Cardiac fibroblast (primary cell): ENCODE results near the gene UBE2D2.
A peak's percentile ranks its signal among the peaks of the same experiment; 100 is the strongest.

Experiments
- DNase-seq, 2 donors: peaks; one replicate each; pipeline versions ENCODE4 v3.0.0 to v3.0.0-alpha.2; 2010; ENCODE audit warnings: low read depth in 2 of 2
- H3K4me3 ChIP-seq, 2 donors: replicated peaks in 1 of 2; 1 replicate in 1 of 2; 2 replicates in 1 of 2; pipeline ENCODE4 v1.5.1; 2011; ENCODE audit warnings: low read depth in 2 of 2, low read length in 2 of 2, mild to moderate bottlenecking in 2 of 2, moderate library complexity in 1 of 2
- TF ChIP-seq, protein P1 (sequence below): IDR thresholded peaks from one replicate; pipeline ENCODE4 v1.5.1; 2011; ENCODE audit warnings: low read depth, mild to moderate bottlenecking, low read length, inconsistent platforms

The UBE2D2 gene

DNA sequence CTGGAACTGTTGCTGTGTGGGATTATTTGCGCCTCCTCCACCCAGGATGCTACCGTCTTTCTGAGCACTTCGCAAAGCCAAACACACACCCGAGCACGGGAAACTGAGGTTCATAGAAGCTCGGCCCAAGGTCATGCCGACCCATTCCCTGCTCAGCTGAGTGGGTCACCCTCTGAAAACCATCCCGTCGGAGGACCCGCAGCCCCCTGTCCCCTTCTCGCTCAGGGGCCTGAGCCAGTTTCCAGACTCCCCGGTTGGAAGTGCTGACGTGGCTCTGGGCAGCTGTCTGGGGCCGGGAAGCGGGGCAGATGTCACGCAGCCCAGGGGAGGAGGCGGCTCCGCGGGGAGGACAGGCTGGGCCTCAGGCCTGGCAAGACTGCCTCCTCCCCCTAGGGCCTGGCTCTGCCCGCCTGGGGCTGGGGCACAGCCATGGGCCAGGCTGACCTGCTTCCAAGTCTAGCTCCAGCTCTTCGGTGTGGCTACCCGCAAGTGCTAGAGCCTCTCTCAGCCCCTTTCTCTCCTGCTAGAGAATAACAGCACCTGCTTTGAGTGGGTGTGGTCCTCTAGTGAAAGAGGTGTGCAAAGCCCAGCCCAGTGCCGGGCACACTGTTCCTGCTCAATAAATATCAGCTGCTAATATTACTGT is 77.1 kb downstream of the UBE2D2 start:
- peak overlapping the region; percentile 11 to 43 for H3K4me3 ChIP-seq
- peak; percentile 74 to 83 for DNase-seq
- TF ChIP-seq, protein P1, sequence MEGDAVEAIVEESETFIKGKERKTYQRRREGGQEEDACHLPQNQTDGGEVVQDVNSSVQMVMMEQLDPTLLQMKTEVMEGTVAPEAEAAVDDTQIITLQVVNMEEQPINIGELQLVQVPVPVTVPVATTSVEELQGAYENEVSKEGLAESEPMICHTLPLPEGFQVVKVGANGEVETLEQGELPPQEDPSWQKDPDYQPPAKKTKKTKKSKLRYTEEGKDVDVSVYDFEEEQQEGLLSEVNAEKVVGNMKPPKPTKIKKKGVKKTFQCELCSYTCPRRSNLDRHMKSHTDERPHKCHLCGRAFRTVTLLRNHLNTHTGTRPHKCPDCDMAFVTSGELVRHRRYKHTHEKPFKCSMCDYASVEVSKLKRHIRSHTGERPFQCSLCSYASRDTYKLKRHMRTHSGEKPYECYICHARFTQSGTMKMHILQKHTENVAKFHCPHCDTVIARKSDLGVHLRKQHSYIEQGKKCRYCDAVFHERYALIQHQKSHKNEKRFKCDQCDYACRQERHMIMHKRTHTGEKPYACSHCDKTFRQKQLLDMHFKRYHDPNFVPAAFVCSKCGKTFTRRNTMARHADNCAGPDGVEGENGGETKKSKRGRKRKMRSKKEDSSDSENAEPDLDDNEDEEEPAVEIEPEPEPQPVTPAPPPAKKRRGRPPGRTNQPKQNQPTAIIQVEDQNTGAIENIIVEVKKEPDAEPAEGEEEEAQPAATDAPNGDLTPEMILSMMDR, result no peak

DNA sequence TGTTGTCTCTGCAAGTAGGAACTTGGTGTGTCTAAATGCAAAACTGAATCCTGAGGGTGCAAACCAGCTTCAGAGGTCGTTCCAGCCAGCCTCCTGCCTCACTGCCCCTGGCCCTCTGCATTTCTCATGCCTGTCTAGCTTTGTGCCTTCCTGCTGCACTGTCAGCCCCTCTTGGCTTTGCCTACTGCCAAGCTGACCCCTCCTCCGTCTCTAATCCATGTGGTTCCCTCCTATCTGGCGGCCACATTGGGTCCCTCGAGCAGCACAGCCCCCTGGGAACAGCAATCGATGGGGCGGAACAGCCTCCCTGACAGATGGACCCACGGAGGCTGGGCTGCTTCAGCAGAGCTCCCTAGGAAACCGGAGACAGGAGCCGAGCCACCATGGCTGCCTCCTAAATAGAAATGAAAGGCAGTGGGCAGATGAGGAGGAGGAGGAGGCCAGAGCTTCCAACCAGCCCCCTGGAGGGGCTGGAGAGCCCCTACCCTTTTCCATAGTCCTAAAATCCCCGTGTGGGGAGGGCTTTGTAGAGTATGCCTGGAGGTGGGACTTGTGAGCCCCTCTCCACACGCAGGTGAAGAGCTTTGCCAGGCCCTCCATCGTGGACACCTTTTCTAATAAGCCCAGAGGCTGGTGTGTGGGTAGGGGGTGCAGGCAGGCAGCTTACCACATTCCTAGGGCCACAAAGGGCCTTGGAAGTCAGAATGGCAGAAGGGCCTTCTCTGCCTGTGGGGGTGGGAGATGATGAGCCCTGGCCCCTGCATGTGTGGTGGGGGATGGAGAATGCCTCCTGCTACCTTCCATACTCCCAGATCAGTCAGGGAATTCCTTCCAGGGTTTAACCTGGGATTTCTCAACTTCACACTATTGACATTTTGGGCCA is 77.8 kb downstream of the UBE2D2 start:
- TF ChIP-seq, protein P1, result no peak
- no peak overlapping the region for H3K4me3 ChIP-seq
- no peak for DNase-seq

DNA sequence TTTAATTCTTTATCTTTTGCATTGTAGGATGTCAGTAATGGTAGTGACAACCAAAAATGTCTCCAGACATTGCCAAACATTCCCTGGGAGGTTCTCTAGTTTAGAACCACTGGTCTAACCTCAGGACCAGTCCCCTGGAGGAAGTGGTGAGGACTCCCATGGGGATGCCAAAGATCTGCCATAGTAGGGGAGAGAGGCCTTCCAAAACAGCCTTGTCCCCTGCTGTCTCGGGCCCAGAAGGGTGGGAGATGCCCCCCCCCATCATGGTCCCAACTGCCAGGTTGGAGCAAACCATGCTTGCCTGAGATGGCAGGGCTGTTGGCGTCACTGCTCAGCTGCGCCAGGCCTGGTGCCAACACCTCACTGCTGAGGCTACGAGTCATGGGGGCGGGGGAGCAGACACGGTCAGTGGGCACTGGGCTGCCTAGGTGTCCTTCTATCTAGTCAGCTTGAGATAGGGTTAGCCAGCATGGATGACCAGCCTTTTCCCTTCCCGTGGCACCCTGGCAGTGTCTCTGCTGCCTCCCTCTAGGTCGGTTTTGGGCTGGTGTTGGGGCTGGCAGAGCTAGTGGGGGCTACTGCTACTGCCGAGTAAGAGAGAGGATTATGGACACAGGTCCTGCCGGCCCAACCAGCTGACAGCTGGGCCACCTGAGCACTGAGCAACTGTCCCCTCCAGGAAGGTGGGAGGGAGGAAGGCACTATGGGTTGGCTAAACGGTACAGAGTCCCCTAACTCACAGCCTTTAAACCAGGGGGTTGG is 78.7 kb downstream of the UBE2D2 start:
- peak in 1 of 2 donors; percentile 25 for DNase-seq
- TF ChIP-seq, protein P1, result no peak
- H3K4me3 ChIP-seq, result no peak overlapping the region

DNA sequence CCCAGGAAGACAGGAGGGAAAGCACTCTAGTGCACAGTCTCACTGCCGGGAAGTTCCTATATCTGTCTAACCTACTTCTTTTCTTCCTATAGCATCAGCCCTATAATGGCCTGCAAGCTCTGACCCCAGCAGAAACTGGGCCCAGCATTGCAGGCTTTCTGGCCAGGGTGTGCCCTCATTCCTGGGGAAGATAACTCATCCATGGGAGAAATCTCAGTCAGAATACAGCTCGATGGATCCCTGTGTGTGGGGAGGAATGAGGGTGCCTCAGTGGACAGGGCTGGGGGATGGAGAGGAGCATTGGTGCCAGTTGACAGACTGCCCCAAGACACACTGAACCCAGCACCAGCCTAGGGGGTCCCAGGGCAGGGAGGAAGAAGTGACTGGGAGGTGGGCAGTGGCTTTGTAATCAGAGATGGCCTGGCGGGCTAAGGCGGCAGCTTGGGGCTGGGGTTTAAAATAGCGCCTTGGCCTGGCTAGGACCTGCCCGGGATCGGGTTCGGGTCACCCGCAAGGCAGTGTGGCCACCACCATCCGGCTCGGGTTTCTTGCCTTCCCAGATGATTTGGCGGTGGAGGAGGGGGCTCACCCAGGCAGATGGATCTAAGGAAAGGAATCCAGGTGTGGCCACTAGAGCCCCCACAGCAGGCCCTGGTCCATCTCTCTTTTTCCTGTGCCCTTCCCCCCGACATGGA is 79.4 kb downstream of the UBE2D2 start:
- TF ChIP-seq, protein P1, result no peak
- DNase-seq, result no peak
- H3K4me3 ChIP-seq, result no peak overlapping the region

DNA sequence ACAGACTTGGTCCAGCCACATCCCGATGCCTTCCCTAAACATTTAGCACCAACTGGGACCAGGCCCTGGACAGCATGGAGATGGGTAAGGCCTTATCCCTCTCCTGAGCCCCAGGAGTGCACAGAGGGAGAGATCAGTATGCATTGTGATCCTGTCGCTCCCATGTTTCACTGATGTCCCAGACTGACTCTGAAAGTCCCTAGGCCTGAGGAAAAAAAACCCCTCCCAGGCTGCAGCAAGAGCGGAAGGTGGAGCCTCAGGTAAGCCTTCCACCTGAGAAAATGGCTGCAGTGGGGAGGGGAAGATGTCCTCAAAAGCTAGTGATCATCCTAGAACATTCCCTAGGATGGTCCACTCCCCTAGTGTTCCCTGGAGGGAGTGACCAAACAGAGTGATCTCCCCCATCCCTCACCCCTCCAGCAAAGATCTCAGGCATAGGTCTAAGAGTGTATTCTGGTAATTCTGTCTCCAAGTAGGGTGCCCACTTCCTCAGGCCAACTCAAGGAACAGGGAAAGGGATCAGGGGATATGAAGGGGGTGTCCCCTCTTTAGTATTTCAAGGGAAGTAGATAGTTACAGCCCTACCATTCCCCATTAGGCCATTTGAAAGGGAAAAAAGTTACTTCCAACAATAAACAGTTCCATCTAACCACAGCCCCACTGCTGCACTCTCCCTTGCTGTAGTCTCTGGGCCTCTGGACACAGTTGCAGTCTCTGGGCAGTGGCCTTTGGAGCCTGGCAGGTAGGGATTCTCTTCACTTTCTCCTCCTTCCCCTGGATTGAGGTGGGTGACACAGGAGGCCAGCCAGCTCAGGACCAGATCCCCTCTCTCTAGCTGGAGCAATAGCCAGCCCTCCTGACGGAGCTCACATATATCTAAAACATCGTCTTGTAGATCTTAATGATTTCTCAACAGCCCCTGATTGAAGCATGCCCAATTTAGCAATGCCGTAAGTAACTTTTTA is 80.3 kb downstream of the UBE2D2 start:
- no peak overlapping the region for H3K4me3 ChIP-seq
- TF ChIP-seq, protein P1, result no peak
- no peak for DNase-seq
